NOMO-1 treated with DMSO at 0.1 percent for 48 hours (cell line): Measurements from ENCODE around the gene RICTOR.

Source experiments
- DNase-seq: peaks from one replicate; lab custom pipeline; 2025; ENCODE audit not compliant: unreplicated experiment; lab: John Stamatoyannopoulos, UW

Gene RICTOR

DNA sequence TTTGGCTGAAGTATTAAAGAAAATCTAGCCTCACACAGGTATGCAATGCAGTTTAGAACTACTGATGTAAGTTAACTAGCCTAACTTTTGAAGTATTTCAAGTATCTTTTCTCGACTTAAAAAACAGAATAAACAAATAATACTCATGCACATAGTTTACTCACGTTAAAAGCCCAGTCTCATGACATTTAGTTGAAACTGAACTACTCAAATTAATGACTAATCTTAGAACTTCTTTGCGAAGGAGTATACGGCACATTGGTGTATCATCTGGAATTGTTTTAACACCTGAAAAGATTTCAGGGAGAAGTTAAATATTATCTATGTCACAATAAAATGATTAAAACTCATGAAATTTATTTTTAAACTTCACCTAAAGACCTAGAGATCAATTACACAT is 129.9 kb downstream of the RICTOR start:
- no peak for DNase-seq

DNA sequence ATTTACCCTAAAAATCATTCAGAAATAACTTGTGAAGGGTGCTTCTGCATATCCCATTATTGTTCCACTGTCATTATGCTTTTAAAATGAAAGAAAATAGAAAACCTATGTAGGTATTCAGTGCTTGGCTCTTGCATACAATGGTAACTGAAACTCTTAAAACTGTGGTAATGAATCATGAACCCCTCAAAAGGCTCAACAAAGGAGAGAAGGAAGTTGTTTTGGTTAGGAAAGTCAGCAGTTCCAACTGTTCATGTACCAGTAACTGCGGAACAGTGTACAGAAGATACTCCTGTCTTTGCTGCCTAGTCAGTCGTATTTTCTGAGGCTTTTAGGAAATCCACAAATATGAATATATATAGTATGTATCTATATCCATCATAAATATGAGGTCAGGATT is 132.3 kb downstream of the RICTOR start:
- DNase-seq = no peak

DNA sequence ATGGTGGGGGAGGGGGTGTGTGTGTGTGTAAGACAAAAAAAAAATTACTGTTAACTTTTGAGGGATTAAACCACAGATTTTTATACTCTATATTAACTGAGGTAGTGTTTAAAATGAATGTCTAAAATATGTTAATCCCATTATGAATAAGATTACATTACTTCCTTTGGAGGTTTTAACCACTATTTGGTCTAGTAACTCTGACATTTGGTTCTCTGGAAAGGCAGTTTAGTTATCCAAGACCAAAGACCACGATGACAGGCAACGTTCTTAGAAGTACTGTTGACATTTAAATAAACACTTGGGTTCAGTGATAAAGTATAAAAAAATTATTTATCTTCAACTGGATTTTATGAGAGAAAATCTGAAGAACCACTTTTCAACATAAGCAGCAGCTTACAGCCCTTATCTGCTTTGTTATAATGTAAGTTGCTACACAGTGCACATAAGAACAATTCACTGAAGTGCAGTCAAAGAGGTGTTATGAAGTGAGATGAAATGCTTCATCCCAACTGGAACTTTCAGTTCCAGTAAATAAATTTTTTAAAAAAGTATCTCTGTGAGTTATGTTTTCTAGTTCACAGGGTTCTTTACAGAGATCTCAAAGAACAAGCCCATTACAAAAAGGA is 133.9 kb downstream of the RICTOR start:
- no peak for DNase-seq

DNA sequence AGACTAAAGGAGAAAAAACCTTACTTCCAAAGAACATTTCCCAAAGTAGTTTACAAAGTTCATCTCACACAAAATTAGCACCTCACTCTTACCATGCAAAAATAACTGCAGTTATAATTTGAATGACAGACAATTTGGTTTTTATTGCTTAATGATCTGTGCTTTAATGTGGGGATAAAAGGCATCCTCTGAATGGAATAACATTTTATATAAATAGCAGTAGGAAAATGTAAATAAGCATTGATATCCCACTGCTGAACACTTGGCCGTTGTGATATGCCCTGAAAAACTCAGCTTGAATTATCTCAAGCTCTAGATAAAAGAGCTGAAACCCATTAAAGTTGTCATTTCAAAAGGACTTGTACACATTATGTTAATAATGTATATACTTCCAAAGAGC is 135.2 kb downstream of the RICTOR start:
- no peak for DNase-seq

DNA sequence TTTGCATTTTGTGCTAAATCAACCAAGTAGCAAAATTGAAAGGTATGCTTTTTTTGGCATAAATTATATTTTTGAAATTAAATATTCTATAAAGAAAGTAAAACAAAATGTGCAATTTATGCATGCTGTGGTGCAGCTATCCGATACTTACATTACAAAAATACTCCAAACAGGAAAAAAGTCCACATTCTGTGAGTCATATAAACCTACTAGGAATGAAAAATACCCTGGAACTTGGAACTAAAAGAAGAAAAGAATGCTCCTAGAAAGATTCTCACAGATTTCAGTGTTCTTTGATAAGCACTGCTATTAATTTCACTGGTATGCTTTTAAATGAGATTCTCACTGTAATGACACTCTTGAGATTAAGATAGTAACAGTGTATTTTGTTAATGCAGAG is 135.8 kb downstream of the RICTOR start:
- DNase-seq = no peak

DNA sequence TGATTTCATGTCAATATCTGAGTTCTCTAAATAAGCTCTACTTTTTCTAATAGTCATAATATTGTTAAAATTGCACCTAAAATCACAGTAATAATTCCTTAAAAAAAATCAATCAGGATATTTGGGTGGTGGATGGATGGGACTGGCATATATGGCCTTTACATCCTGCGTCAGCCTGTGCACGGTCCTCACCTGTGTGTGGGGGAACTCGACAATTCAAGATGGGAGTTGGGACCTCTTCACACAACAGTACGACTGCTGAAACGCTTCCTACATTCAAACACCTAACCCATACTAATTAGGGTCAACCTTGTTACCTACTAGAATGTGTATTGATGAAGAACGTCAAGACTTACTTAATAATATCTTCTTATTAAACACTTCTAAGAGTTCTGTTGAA is 137.9 kb downstream of the RICTOR start:
- no peak for DNase-seq

DNA sequence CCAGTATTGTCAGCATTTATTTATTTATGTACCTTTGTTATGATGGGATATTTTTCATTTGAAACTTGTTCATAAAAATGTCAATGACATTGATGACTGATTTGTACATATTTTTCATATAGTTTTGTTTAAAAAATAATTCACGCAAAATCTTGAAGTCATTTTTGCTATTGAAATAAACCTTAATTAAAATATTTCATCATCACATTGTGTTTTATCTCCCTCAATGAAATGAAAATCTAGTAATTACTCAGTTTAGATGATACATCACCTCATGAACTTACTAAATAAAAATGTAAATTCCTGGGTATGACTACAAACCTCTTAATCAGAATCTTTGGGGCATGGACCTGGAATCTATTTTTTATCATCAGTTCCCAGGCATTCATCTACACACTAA is 138.8 kb downstream of the RICTOR start:
- DNase-seq = no peak

DNA sequence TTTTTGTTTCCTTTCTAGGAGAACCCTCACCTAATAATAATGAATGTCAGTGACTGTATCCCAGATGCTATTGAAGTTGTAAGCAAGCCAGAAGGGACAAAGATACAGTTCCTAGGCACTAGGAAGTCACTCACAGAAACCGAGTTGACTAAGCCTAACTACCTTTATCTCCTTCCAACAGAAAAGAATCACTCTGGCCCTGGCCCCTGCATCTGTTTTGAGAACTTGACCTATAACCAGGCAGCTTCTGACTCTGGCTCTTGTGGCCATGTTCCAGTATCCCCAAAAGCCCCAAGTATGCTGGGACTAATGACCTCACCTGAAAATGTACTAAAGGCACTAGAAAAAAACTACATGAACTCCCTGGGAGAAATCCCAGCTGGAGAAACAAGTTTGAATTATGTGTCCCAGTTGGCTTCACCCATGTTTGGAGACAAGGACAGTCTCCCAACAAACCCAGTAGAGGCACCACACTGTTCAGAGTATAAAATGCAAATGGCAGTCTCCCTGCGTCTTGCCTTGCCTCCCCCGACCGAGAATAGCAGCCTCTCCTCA is 141.3 kb downstream of the RICTOR start:
- DNase-seq = no peak

DNA sequence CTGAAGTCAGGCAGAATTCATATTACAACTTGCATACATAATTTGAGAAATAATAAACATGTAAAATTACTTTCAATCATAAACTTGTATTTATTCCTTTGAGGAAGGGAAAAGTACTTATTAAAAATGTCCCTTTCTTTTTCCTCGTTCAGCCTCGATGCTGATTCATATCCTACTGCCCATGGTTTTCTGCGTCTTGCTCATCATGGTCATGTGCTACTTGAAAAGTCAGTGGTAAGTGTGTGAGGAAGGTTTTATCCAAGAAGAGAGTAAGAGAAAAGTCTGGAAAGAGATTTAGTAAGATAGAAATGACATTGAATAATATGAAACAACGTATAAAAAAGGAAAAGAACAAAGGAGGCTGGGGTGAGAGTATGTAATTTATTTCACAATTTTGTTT is 142.5 kb downstream of the RICTOR start:
- no peak for DNase-seq

DNA sequence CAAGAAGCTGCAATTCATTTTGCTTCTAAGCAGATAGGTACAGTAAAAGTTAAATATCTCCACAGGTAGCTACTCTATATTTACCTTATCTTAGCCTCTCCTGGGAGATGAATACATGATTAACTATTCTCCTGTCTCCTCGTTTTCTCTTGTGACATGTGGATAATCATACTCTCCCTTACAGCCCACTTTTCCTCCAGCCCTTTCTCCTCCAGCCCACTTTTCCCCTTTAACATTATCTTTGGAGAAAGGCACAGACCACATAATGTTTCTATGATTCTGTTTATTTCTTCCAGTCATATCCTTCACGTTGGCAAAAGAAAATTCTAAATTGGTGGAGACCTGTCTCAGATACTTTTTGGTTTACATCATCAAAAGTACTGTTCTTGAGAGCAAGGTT is 144.4 kb downstream of the RICTOR start:
- DNase-seq = no peak

DNA sequence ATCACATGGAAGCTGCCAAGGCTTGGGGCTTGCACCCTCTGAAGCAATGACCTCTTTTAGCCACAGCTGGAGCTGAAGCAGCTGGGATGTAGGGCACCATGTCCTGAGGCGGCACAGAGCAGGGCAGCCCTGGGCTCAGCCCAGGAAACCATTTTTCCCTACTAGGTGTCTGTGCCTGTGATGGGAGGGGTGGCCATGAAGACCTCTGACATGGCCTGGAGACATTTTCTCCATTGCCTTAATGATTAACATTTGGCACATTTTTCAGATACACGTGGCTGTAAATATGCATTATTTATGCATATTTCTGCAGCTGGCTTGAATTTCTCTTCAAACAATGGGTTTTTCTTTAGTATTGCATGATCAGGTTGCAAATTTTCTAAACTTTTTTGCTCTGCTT is 146.7 kb downstream of the RICTOR start:
- DNase-seq = no peak

DNA sequence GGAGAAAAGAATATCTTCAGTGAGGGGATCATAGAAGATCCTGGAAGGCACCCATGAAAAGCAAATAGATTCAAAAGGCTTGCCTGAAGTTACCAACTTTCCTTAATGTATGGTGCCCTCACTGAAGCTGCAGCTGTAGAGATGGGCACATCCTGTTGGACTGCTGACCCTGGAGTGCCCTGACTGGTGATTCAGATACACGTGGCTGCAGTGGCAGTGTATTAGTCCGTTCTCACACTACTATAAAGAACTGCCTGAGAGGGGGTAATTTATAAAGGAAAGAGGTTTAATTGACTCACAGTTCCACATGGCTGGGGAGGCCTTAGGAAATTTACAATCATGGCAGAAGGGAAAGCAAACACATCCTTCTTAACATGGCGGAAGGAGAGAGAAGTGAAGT is 148.1 kb downstream of the RICTOR start:
- DNase-seq = no peak

DNA sequence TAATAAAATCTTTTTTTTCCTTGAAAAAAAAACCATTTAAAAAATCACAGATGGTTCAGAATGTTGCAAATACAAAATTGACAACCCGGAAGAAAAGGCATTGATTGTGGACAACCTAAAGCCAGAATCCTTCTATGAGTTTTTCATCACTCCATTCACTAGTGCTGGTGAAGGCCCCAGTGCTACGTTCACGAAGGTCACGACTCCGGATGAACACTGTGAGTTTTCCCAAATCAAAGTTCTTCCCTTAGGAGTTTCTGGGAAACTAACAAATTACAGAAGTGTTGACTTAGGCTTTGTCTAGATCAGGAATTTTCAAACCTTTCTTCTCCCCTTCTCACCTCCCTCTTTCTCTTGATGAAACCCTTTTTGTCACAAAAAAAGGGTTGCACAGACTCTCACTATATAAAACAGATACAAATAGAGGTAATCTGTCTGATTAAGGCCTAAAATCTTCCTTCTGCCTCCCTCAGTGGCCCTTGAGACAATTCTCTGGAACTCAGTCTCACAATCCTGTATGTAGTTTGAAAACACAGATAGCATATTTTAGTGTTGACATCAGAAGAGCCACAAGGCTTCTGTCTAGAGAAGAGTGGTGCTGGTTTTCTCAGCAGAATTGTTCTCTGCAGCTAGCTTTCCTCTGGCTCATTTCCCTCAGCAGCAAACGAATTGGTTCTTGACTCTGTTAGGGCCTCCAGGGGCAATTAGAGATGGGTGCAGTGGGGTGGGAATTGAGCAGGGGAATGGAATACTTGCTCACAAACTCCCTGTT is 148.9 kb downstream of the RICTOR start:
- no peak for DNase-seq

DNA sequence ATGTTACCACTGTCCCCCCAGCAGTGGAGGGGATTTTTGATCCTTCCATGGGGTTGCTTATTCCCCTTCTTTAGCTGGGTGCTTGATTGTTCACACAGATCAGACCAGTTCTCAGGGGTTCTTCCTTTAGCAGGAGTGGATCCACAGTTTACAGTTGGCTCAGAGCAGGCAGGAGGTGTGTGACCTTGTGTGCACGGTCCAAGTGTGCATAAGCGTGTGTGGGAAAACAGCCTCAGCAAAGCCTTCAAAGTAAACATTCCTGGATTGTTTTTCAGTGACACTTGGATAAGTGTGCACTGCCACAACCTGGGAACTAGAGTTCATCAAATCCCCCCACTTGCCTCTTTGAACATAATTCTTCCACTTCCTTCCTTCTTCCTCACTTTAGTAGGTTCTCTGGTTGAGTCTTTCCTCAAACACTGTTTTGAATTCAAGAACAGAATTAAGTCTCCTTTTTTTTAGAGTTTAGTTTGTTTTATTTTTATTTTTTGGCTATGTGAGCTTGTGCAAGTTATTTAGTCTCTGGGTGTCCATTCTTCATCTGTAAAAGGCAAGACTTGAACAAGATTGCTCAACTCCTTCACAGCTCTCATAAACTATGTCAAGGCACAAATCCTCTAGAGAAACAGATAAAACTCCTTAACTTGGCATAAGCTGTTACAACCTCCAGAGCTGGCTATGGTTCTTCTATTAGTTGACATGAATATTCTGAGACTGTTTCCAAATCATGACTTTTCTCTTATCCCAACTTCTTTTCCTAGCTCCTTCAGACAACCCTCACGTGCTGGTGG is 150.3 kb downstream of the RICTOR start:
- DNase-seq = no peak

DNA sequence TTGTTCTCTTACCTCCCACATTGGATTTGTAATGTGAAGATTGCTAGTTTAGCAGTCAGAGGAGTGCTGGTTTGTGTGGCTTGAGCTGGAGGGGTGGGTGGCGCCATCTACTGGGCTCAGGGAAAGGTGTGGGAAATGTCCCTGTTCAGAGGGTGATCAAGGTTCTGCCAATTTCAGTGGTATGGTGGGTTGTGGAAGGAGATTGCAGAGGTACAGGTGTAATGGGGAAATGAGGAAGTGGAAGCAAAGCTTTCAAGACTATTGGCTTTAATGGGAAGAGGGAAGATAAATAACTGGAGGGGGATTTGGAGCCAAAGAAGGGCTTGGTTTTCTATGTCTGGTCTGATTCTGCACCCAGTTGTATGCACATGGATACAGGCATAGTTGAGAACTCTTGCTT is 152.0 kb downstream of the RICTOR start:
- peak; percentile 46 for DNase-seq

DNA sequence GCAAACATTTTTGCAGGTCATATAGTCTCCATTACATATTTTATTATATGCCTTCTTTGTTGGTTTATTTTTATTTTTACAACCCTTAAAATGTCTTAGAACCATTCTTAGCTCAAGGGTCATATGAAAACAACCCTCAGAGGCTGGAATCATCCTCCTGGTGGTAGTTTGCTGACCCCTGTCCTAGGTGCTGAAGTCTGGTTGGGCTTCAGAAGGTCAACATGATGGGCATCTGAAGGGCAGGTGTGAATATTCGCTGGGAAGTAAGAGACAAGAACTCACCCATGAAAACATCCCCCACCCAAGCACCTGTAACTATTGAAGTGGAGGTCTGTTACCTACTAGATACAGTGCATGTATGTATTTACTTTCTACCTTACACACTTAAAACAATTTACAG is 153.0 kb downstream of the RICTOR start:
- no peak for DNase-seq

DNA sequence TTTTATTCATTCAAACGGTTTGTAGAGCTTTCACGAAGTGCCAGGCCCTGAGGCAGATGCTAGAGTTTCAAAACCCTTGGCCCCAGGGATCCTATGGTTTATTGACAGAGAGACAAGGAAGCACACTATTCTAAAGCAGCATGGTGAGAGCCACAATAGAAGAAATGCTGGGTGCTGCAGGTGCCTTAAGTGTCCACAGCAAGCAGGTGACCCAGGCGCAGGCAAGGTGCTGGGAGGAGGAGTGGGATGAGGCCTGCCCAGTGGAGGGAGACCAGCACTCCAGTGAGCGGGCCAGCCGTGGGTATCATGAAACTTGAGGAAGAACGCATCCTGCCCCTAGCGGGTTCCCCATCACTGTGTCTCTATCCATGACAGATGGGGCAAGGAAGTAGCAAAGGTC is 157.4 kb downstream of the RICTOR start:
- DNase-seq = no peak

DNA sequence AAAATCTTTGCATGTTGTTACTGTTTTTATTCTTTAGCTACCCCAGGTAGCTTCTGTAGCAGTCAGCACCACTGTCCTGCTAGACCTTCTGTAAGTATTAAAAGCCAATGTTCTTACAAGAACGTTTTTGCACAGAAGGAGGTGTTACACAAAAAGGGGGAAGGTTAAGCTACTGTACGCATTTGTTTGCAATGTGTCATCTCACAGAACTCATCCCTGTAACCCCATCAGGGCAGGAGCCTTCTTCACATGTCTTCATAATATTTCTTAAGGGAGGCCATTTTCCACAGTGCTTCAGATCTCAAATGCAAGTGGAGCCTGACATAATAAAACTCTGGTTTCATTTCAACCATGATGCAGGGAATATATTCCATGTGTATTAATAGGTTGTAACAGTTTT is 160.5 kb downstream of the RICTOR start:
- DNase-seq = no peak

DNA sequence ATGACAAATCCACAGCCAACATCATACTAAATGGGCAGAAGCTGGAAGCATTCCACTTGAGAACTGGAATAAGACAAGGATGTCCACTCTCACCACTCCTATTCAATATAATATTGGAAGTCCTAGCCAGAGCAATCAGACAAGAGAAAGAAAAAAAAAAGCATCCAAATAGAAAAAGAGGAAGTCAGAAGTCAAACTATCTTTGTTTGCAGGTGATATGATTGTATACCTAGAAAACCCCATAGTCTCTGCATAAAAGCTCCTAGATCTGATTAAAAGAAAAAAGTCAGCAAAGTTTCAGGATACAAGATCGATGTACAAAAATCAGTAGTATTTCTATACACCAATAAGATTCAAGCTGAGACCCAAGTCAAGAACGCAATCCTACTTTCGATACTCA is 162.3 kb downstream of the RICTOR start:
- DNase-seq = no peak

DNA sequence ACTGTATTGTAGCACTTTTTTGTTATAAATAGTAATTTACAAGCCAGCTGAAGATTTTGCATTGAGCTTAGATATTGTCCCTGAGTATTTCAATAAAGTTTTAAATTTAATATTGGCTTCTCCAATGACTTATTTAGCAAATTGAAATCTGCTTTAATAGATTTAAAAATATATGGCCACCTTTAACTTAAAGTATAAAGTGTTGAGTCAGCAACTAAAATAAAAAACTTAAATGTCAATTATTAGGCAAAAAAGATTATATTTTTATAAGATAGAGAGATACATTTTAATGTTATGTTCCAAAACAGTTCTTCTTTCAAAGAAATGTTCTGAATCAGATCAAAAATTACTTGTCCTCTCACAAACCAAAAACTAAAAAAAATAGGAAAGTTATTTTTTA is 167.7 kb downstream of the RICTOR start:
- no peak for DNase-seq

DNA sequence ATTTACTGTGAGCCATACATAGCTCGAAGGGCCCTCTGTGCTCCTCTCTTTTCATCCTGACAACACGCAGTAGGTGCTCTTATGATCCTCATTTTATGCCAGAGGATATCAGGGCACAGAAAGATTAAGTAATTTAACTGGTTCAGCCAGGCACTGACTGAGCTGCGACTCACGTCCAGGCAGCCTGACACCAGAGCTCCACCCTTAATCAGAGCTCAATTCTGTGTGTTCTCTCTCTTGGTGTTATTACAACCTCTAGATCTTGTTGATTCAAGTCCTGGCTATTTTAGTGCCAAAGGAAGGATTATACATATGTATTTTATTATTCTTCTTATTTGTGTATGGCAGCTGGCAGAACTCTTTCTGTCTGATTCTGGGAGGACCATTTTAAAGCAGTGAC is 168.7 kb downstream of the RICTOR start:
- no peak for DNase-seq

DNA sequence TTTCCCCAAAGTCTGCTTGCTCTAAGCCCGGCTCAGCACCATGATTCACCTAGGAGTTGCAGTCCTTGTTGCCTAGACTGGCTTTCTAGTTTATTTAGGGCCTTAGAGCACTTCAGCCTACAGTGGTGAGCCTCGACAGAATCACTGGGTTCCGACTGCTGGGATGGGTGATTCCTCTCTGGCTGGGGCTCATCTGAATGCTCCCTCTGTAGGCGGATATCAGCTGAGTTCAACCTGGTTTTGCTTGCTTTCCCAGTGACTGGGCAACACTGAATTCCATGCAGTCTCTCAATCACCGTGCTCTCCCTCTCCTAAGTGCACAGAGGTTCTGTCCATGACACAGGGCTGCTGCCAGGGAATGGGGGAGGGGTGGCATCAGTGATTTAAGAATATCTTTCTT is 174.3 kb downstream of the RICTOR start:
- DNase-seq = no peak
